OCI-LY1 (cell line): ENCODE measurements around the gene AUP1.

Experiments
- CTCF ChIP-seq: fragments of 200-600 bp; sonication (generic), shearing (Covaris generic); IDR thresholded peaks from 2 replicates; pipeline ENCODE4 v1.5.1; 2017; ENCODE audit warnings: mild to moderate bottlenecking, antibody characterized with exemption, low read length, moderate library complexity, mixed read lengths
- EZH2 ChIP-seq: fragments of 200-600 bp; sonication (generic), shearing (Covaris generic); IDR thresholded peaks from 2 replicates; pipeline ENCODE4 v1.8.0; 2017; ENCODE audit warnings: borderline replicate concordance, mixed run types, mild to moderate bottlenecking, antibody characterized with exemption, low read length, moderate library complexity, mixed read lengths

- TF ChIP-seq CTCF (peak; percentile 58), EZH2 (no peak)
Measured at GRCh38 chr2:74502720-74503505, 26.6 kb downstream of the AUP1 start.
